HCT116 (cell line): ENCODE results near the gene PHF8. TPM values are rescaled to one million over a fixed set of nuclear protein-coding genes. Genes with fewer than 3 reads are reported as not detected.

Experiments used
- ATAC-seq: fragments of 200-7000 bp; cut with Tn5 transposase; 2 replicates; pipeline ENCODE4 v1.9.1; 2020; ENCODE audit warnings: mild to moderate bottlenecking, moderate library complexity
- BruUV-seq: library from RNA; stranded (reverse); fragments of 400-500 nt; replicated peaks from 2 replicates; lab custom pipeline; 2021; lab: Mats Ljungman, UMichigan
- CTCF ChIA-PET: fragments of 300-600 bp; sonication (Branson Sonifier 250); formaldehyde crosslinking; loops from one replicate; lab custom pipeline; 2021; ENCODE audit warnings: antibody characterized with exemption; lab: Charles Lee
- POLR2A ChIA-PET: fragments of 300-600, 350-600 bp; sonication (Branson Sonifier 250); formaldehyde crosslinking; loops from one replicate; lab custom pipeline; 2021; ENCODE audit warnings: antibody characterized with exemption; lab: Charles Lee
- RAD21 ChIA-PET, 2 experiments: fragments of 300-600 bp; sonication (Branson Sonifier 250); formaldehyde crosslinking; loops; one replicate each; lab custom pipeline; 2023; ENCODE audit warnings: low total read pairs in 2 of 2; ENCODE audit not compliant: uncharacterized antibody in 2 of 2, unreplicated experiment in 2 of 2, low non-redundant PET in 1 of 2; lab: Charles Lee
- DNase-seq: peaks from one replicate; pipeline ENCODE4 v3.0.0-alpha.2; 2010; ENCODE audit warnings: low read depth, low spot score
- H2AFZ ChIP-seq: fragments of 200-600 bp; shearing (Covaris generic), sonication (generic); 2 replicates; pipeline ENCODE4 v1.6.1; 2017; ENCODE audit warnings: low read depth, mixed run types, mixed read lengths, antibody characterized with exemption, low read length; ENCODE audit not compliant: poor library complexity, severe bottlenecking
- H3K27ac ChIP-seq: 2 replicates; pipeline ENCODE4 v1.5.1; 2012; ENCODE audit warnings: low read depth, low read length
- H3K27me3 ChIP-seq: fragments of 200-600 bp; sonication (generic); 2 replicates; pipeline ENCODE4 v1.6.1; 2016; ENCODE audit warnings: mixed run types, low read length, mixed read lengths; ENCODE audit not compliant: insufficient read depth
- H3K36me3 ChIP-seq, 2 experiments: fragments of 200-500 bp in 1 of 2; fragments of 200-600 bp in 1 of 2; sonication (Bioruptor generic) in 1 of 2; sonication (generic) in 1 of 2; 2 replicates each; pipeline versions ENCODE4 v1.5.1 to v1.6.1; 2014 to 2016; ENCODE audit warnings: low read length in 2 of 2, inconsistent platforms in 1 of 2, mixed read lengths in 1 of 2, mixed run types in 1 of 2; ENCODE audit not compliant: insufficient read depth in 2 of 2, control insufficient read depth in 1 of 2
- H3K4me1 ChIP-seq, 2 experiments: fragments of 200-600 bp in 1 of 2; sonication (generic) in 1 of 2; 2 replicates each; pipeline versions ENCODE4 v1.5.1 to v1.6.1; 2012 to 2017; ENCODE audit warnings: low read length in 2 of 2, inconsistent platforms in 1 of 2, mild to moderate bottlenecking in 1 of 2, mixed read lengths in 1 of 2, mixed run types in 1 of 2, moderate library complexity in 1 of 2; ENCODE audit not compliant: insufficient read depth in 2 of 2, control insufficient read depth in 1 of 2
- H3K4me2 ChIP-seq: fragments of 200-600 bp; sonication (generic); 2 replicates; pipeline ENCODE4 v1.6.1; 2017; ENCODE audit warnings: mixed run types, low read length, mixed read lengths
- H3K4me3 ChIP-seq, 2 experiments: fragments of 200-600 bp in 1 of 2; sonication (generic) in 1 of 2; replicated peaks in 1 of 2; 2 replicates each; pipeline ENCODE4 v1.5.1; 2011 to 2016; ENCODE audit warnings: low read length in 2 of 2, control low read depth in 1 of 2, low read depth in 1 of 2, mild to moderate bottlenecking in 1 of 2, mixed read lengths in 1 of 2, mixed run types in 1 of 2
- H3K79me2 ChIP-seq: fragments of 200-600 bp; sonication (generic); 2 replicates; pipeline ENCODE4 v1.6.1; 2017; ENCODE audit warnings: mild to moderate bottlenecking, mixed run types, low read length, moderate library complexity, mixed read lengths; ENCODE audit not compliant: insufficient read depth
- H3K9ac ChIP-seq: fragments of 200-600 bp; sonication (generic); 2 replicates; pipeline ENCODE4 v1.6.1; 2016; ENCODE audit warnings: low read length, mixed read lengths
- H3K9me2 ChIP-seq: fragments of 200-600 bp; sonication (generic), shearing (Covaris generic); 2 replicates; pipeline ENCODE4 v1.6.1; 2017; ENCODE audit warnings: mixed run types, mild to moderate bottlenecking, moderate library complexity; ENCODE audit not compliant: insufficient read depth
- H3K9me3 ChIP-seq, 2 experiments: fragments of 200-500 bp in 1 of 2; fragments of 200-600 bp in 1 of 2; sonication (Bioruptor generic) in 1 of 2; sonication (generic) in 1 of 2; 2 replicates each; pipeline ENCODE4 v1.6.1; 2014 to 2017; ENCODE audit warnings: low read length in 2 of 2, mixed read lengths in 2 of 2, inconsistent platforms in 1 of 2, low read depth in 1 of 2, mild to moderate bottlenecking in 1 of 2, mixed run types in 1 of 2, moderate library complexity in 1 of 2; ENCODE audit not compliant: control insufficient read depth in 1 of 2, insufficient read depth in 1 of 2
- H4K20me1 ChIP-seq: fragments of 200-600 bp; sonication (generic), shearing (Covaris generic); 2 replicates; pipeline ENCODE4 v1.6.1; 2017; ENCODE audit warnings: mixed run types, mild to moderate bottlenecking, moderate library complexity; ENCODE audit not compliant: insufficient read depth
- ATF3 ChIP-seq: IDR thresholded peaks from 2 replicates; pipeline ENCODE4 v1.6.1; 2012
- CBX3 ChIP-seq: IDR thresholded peaks from 2 replicates; pipeline ENCODE4 v1.6.1; 2012; ENCODE audit warnings: low read depth
- CEBPB ChIP-seq: IDR thresholded peaks from 2 replicates; pipeline ENCODE4 v1.6.1; 2012; ENCODE audit warnings: low read depth
- CTCF ChIP-seq, 3 experiments: fragments of 200-600 bp in 1 of 3; sonication (generic) in 1 of 3; IDR thresholded peaks in 2 of 3; conservative IDR thresholded peaks in 1 of 3; 2 replicates each; pipeline ENCODE4 v1.5.1; 2012 to 2017; ENCODE audit warnings: low read depth in 2 of 3, low read length in 2 of 3, antibody characterized with exemption in 1 of 3, borderline replicate concordance in 1 of 3, control low read depth in 1 of 3, mild to moderate bottlenecking in 1 of 3, mixed read lengths in 1 of 3, mixed run types in 1 of 3, moderate library complexity in 1 of 3; ENCODE audit not compliant: insufficient read depth in 1 of 3
- EGR1 ChIP-seq: IDR thresholded peaks from 2 replicates; pipeline ENCODE4 v1.6.1; 2012; ENCODE audit warnings: low read depth
- ELF1 ChIP-seq: IDR thresholded peaks from 2 replicates; pipeline ENCODE4 v1.6.1; 2012; ENCODE audit warnings: low read depth, borderline replicate concordance
- EZH2 ChIP-seq: fragments of 200-600 bp; sonication (generic); IDR thresholded peaks from 2 replicates; pipeline ENCODE4 v1.6.1; 2017; ENCODE audit warnings: antibody characterized with exemption, mixed run types
- MAX ChIP-seq: IDR thresholded peaks from 2 replicates; pipeline ENCODE4 v1.6.1; 2012
- REST ChIP-seq: IDR thresholded peaks from 2 replicates; pipeline ENCODE4 v1.6.1; 2012; ENCODE audit warnings: low read depth
- SIN3A ChIP-seq: IDR thresholded peaks from 2 replicates; pipeline ENCODE4 v1.6.1; 2012; ENCODE audit warnings: low read depth
- SP1 ChIP-seq: IDR thresholded peaks from 2 replicates; pipeline ENCODE4 v1.6.1; 2012; ENCODE audit warnings: low read depth
- SRF ChIP-seq: IDR thresholded peaks from 2 replicates; pipeline ENCODE4 v1.6.1; 2012; ENCODE audit warnings: low read depth
- TCF7L2 ChIP-seq: IDR thresholded peaks from 2 replicates; pipeline ENCODE4 v1.7.0; 2011; ENCODE audit warnings: borderline replicate concordance, inconsistent platforms; ENCODE audit not compliant: insufficient read depth, insufficient read length; ENCODE audit errors: extremely low read depth
- ZBTB33 ChIP-seq: IDR thresholded peaks from 2 replicates; pipeline ENCODE4 v1.6.1; 2011; ENCODE audit warnings: mild to moderate bottlenecking, low read length, moderate library complexity; ENCODE audit not compliant: insufficient replicate concordance; ENCODE audit errors: extremely low read depth
- ZNF274 ChIP-seq: fragments of 200-500 bp; sonication (Bioruptor generic); IDR thresholded peaks from 2 replicates; pipeline ENCODE4 v1.6.1; 2014; ENCODE audit warnings: mild to moderate bottlenecking, low read depth, low read length, inconsistent platforms
- intact Hi-C: fragments of 100-400 bp; cut with micrococcal nuclease; formaldehyde crosslinking; loops from 2 replicates; pipeline ENCODE4 v1.10.0; 2022
- total RNA-seq: library from RNA; stranded (reverse); gene quantifications from one replicate; pipeline ENCODE4 v1.2.1, GENCODE V29; 2021; ENCODE audit not compliant: unreplicated experiment

The PHF8 gene
- total RNA-seq, 1 experiment from 2014 or later: 28.0 TPM

- no peak for TF ChIP-seq MAX
Measured at GRCh38 chrX:53926030-53926429, 118.2 kb downstream of the PHF8 start (continued).

GRCh38 chrX:53918702-53919101 is 125.6 kb downstream of the PHF8 start:
- no peak for DNase-seq
- Histone ChIP-seq H3K79me2 (no peaks in the 10 kb centered on the region), H3K4me1 (no peaks in the 10 kb centered on the region)
- no peak for TF ChIP-seq CBX3
- no peak for TF ChIP-seq ZBTB33
- TF ChIP-seq CTCF (IDR thresholded peaks at IDR 0.05 in 2 of 3, conservative IDR thresholded peaks at IDR 0.05 in 1 of 3; ENCODE audit: borderline replicate concordance in 1 of 3, insufficient read depth in 1 of 3, low read depth in 2 of 3, low read length in 2 of 3): no peak
- no peak for TF ChIP-seq CEBPB
- no peak for TF ChIP-seq SIN3A
- TF ChIP-seq SRF: no peak
- no peak for TF ChIP-seq TCF7L2
- TF ChIP-seq EZH2: no peak
- no peak for TF ChIP-seq EGR1
- no peak for TF ChIP-seq REST
- TF ChIP-seq ELF1: no peak
- TF ChIP-seq ATF3: no peak
- TF ChIP-seq SP1: no peak
- no peak for TF ChIP-seq ZNF274
- TF ChIP-seq, all 23 proteins: peak for 0
- H3K4me2 ChIP-seq: no peak overlapping the region
- no peaks in the 10 kb centered on the region for H4K20me1 ChIP-seq
- RAD21 ChIA-PET: no interaction called here
- no peak overlapping the region for H2AFZ ChIP-seq
- H3K36me3 ChIP-seq: no peaks in the 10 kb centered on the region
- no peak overlapping the region for H3K9ac ChIP-seq
- no TSS peak for BruUV-seq
- H3K27ac ChIP-seq: no peak overlapping the region
- POLR2A ChIA-PET: no interaction called here
- ATAC-seq: no peak
- CTCF ChIA-PET: no interaction called here
- no peaks in the 10 kb centered on the region for H3K9me2 ChIP-seq
- no peaks in the 10 kb centered on the region for H3K27me3 ChIP-seq
- intact Hi-C loops: no loop called here
- no peak overlapping the region for H3K4me3 ChIP-seq
- no peaks in the 10 kb centered on the region for H3K9me3 ChIP-seq
